HFF-Myc (cell line): Measurements from ENCODE around the gene SEC24C.

Experiments used
- DNase-seq: peaks from one replicate; pipeline ENCODE4 v3.0.0-alpha.2; 2011; ENCODE audit warnings: low read depth; ENCODE audit errors: extremely low read depth
- H3K4me3 ChIP-seq: replicated peaks from 2 replicates; pipeline ENCODE4 v1.5.1; 2011; ENCODE audit warnings: low read depth, mild to moderate bottlenecking, control low read depth, low read length
- TF ChIP-seq, protein P1 (sequence below): IDR thresholded peaks from 2 replicates; pipeline ENCODE4 v1.5.1; 2012; ENCODE audit warnings: mild to moderate bottlenecking, low read depth, low read length, control low read depth; ENCODE audit errors: missing control alignments

Gene SEC24C

DNA sequence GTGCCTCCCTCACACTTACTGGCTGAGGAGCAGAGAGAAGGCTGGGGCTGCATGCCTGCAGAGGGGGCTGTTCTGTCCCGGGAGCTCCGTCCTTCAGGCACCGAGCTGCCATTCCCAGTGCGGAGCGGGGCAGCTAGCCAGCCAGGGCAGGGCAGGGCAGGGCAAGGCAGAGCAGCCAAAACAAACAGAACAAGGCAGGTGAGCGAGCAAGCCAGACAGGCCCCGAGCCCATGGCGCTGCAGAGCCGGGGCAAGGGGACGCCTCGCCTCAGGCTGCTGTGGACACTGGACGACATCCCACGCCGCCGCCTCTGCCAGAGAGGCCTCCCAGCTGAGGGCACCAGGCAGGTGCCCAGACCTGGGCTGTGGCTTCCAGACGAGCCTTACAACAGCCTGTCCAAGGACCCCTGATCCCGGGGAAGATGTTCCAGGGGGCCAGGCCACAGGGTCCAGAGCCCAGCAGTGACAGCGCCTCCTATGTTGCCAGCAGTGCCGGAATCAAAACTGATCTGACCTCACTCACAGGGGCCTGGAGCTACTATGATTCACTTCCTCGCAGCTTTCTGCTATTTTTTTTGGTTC, 75.4 kb downstream of the SEC24C start:
- DNase-seq = no peak
- no peak overlapping the region for H3K4me3 ChIP-seq
- TF ChIP-seq, protein P1, sequence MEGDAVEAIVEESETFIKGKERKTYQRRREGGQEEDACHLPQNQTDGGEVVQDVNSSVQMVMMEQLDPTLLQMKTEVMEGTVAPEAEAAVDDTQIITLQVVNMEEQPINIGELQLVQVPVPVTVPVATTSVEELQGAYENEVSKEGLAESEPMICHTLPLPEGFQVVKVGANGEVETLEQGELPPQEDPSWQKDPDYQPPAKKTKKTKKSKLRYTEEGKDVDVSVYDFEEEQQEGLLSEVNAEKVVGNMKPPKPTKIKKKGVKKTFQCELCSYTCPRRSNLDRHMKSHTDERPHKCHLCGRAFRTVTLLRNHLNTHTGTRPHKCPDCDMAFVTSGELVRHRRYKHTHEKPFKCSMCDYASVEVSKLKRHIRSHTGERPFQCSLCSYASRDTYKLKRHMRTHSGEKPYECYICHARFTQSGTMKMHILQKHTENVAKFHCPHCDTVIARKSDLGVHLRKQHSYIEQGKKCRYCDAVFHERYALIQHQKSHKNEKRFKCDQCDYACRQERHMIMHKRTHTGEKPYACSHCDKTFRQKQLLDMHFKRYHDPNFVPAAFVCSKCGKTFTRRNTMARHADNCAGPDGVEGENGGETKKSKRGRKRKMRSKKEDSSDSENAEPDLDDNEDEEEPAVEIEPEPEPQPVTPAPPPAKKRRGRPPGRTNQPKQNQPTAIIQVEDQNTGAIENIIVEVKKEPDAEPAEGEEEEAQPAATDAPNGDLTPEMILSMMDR = no peak
